GM12875 (cell line): ENCODE data around the gene CFAP107.
"Not testable (repeated sequence)": the region's sequence is repeated elsewhere in the genome, so short reads cannot be mapped to it uniquely, and the experiment has no call there.

Source experiments
- H3K4me3 ChIP-seq: one replicate; pipeline ENCODE4 v1.5.1; 2011; ENCODE audit warnings: low read depth, low read length, control low read depth
- TF ChIP-seq, protein P1 (sequence below): IDR thresholded peaks from 2 replicates; pipeline ENCODE4 v1.5.1; 2011; ENCODE audit warnings: low read depth, mild to moderate bottlenecking, control low read depth, inconsistent platforms, low read length, moderate library complexity, borderline replicate concordance; ENCODE audit not compliant: insufficient read depth

CFAP107 gene

DNA sequence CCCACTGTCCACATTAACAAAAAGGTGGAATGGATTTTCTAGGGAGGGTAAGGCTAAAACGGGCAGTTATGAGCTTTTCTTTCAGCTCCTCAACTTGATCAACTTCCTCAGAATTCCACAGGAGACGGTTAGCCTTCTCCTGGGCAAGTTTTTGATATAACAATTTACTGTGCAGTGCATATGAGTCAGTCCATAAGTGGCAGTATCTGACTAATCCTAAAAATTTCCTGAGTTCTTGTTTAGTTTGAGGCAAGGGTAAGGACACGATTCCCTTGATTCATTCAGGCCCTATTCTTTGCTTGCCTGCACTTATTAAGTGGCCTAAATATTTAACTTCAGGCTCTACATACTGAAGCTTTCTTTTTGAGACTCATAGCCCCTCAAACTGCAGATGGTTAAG lies 36.3 kb upstream of the CFAP107 start:
- TF ChIP-seq, protein P1, sequence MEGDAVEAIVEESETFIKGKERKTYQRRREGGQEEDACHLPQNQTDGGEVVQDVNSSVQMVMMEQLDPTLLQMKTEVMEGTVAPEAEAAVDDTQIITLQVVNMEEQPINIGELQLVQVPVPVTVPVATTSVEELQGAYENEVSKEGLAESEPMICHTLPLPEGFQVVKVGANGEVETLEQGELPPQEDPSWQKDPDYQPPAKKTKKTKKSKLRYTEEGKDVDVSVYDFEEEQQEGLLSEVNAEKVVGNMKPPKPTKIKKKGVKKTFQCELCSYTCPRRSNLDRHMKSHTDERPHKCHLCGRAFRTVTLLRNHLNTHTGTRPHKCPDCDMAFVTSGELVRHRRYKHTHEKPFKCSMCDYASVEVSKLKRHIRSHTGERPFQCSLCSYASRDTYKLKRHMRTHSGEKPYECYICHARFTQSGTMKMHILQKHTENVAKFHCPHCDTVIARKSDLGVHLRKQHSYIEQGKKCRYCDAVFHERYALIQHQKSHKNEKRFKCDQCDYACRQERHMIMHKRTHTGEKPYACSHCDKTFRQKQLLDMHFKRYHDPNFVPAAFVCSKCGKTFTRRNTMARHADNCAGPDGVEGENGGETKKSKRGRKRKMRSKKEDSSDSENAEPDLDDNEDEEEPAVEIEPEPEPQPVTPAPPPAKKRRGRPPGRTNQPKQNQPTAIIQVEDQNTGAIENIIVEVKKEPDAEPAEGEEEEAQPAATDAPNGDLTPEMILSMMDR, result no peak
- no peak overlapping the region for H3K4me3 ChIP-seq

DNA sequence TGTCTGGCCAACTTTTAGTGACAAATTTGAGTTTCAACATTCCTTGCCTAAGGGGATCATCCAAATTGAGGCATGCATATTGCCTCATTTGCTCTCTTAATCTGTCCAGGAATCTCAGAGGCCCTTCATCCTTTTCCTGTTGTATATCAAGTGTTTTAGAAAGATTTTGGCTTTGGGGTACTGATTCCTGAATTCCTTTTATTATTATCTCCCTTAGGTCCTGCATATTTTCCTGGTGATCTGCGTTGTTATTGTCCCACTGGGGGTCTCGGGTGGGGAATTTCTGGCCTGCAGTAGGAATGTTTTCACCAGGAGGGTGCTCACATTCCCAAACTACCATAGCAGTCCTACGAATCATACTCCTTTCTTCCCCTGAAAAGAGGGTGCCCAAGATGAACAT lies 34.5 kb upstream of the CFAP107 start:
- no peak overlapping the region for H3K4me3 ChIP-seq
- TF ChIP-seq, protein P1, result no peak

DNA sequence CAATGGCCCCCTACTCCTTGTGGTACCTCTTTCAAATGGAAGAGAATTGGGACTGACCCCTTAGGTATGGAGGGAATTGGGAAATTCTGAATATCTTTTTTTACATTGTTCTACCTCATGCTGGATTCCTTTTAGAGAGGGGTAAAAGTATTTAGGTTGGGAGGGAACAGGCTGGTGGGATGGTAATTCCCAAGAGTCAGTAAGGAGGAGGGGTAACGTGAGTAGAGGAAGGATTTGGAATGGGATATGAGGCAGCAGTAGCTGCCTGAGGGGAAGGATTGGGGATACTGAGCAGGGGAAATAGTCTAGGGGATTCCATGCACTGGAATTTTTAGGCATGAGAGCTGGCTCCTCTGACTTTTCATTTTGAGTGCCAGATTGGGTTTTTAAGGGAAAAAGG lies 33.9 kb upstream of the CFAP107 start:
- H3K4me3 ChIP-seq, result no peak overlapping the region
- TF ChIP-seq, protein P1, result no peak

DNA sequence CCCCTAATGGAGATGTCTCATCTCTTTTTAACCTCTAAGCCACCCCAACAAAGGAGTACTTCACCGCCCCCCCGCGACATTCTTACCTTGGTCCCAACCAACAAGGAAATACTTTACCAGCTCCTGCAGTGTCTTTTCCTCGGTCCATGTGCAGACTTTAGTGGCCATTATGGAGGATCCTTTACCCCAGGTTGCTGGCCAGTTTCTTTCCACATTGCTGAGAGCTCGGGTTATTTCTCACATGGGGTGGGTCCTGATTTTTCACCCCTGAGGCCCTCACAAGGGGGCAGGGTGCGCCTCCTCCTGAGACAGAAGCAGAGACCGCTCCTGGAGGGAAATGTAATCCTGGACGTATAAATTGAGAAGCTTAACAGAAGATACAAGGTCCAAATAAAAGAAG lies 33.1 kb upstream of the CFAP107 start:
- no peak overlapping the region for H3K4me3 ChIP-seq
- TF ChIP-seq, protein P1, result no peak

DNA sequence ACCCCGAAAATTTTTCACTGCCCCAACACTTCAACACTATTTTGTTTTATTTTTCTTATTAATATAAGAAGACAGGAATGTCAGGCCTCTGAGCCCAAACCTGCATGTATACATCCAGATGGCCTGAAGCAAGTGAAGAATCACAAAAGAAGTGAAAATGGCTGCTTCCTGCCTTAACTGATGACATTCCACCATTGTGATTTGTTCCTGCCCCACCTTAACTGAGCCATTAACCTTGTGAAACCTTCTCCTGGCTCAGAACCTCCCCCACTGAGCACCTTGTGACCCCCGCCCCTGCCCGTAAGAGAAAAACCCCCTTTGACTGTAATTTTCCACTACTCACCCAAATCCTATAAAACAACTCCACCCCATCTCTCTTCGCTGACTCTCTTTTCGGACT lies 32.3 kb upstream of the CFAP107 start:
- H3K4me3 ChIP-seq, result not testable (repeated sequence)

DNA sequence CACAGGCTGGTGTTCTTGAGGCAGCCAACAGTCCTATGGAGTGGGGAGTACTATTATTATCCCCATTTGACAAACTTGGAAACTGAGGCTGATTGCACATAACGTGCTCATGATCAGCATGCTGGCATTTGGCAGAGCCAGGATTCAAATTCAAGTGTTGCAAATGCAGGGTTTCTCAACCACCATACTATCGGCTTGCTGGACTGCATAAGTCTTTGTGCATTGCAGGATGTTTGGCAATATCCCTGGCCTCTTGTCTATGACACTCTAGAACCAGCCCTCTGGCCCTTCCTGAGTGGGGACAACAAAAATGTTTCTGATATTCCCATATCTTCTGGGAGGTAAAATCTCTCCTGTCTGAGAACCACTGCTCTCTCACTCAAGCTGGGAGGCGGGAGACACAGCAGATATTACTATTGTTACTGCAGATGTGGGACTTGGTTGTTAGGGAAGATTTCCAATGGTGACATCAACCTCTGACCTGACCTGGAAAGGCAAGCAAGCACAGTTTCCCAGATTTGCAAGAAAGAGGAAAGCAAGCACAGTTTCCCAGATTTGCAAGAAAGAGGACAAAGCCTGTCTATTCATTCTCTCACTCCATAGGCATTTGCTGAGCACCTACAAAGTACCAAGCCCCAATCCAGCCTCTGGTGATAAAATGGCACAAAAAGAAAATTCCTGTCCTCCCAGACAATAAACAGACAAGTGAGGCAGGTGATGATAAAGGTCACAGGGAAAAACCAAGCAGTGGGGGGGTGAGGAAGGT lies 31.1 kb upstream of the CFAP107 start:
- TF ChIP-seq, protein P1, result no peak
- H3K4me3 ChIP-seq, result no peak overlapping the region

DNA sequence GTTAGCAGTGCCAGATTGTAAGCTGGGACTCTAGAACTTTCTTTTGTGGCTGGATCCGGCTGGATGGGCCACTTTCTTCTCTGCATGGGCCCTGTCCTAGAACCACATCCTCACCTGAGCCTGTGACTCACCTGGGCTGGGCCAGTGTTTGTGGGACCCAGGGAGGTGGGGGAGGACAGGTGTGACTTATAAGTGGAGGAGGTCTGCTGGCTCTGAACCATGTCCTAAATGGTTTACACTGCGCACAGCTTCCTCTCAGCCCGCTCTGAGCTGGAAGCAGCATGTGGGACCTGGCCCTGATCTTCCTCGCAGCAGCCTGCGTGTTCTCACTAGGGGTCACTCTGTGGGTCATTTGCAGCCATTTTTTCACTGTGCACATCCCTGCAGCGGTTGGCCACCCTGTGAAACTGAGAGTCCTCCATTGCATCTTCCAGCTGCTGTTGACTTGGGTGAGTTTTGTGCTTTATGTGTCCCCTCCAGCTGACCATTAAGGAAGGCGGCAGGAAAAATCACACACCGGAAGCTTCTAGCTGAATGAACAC lies 30.0 kb upstream of the CFAP107 start, which contains the start of gene AADACL3:
Gene AADACL3 (plus strand): TSS at position 215 of the 542 bp plus-strand sequence. CDS start 67 bp downstream, at position 282.
- TF ChIP-seq, protein P1, result no peak
- no peak within 1 kb of the TSS for H3K4me3 ChIP-seq
